H1 (cell line): ENCODE measurements around the gene ARHGEF16. TPM values are rescaled to one million over a fixed set of nuclear protein-coding genes. Genes with fewer than 3 reads are reported as not detected.

Experiments used
- ASH2L ChIP-seq: fragments of 200-600, 300-600 bp; sonication (generic); IDR thresholded peaks from one replicate; pipeline ENCODE4 v1.7.1; 2017; ENCODE audit warnings: low read length
- KDM4A ChIP-seq: IDR thresholded peaks from one replicate; pipeline ENCODE4 v1.7.1; 2012; ENCODE audit warnings: low read depth, mild to moderate bottlenecking, moderate library complexity, low read length, inconsistent platforms; ENCODE audit not compliant: severe bottlenecking
- NRF1 ChIP-seq: IDR thresholded peaks from 2 replicates; pipeline ENCODE4 v1.6.1; 2011; ENCODE audit warnings: mild to moderate bottlenecking, low read depth, low read length, improper control_type of control experiment
- RAD21 ChIP-seq, 2 experiments: IDR thresholded peaks in 1 of 2; conservative IDR thresholded peaks in 1 of 2; 2 replicates each; pipeline ENCODE4 v1.6.1; 2011; ENCODE audit warnings: low read depth in 2 of 2, low read length in 2 of 2, improper control_type of control experiment in 1 of 2, inconsistent platforms in 1 of 2, mild to moderate bottlenecking in 1 of 2, moderate library complexity in 1 of 2
- SIRT6 ChIP-seq: IDR thresholded peaks from one replicate; pipeline ENCODE4 v1.7.1; 2012; ENCODE audit warnings: low read length, inconsistent platforms
- SUZ12 ChIP-seq: fragments of 200-600 bp; sonication (generic); IDR thresholded peaks from 2 replicates; pipeline ENCODE4 v1.6.1; 2012; ENCODE audit warnings: mild to moderate bottlenecking, inconsistent platforms, low read length, moderate library complexity, mixed read lengths
- TBP ChIP-seq: IDR thresholded peaks from 2 replicates; pipeline ENCODE4 v1.6.1; 2011; ENCODE audit warnings: low read depth, low read length, improper control_type of control experiment
- polyA plus RNA-seq, 7 experiments: library from polyadenylated mRNA; depleted of rRNA in 3 of 7; stranded (reverse) in 5 of 7; unstranded in 2 of 7; fragments of >200 nt in 5 of 7; fragments of 200-250 nt in 2 of 7; gene quantifications; 1 replicate in 5 of 7; 2 replicates in 1 of 7; 4 replicates in 1 of 7; pipeline versions ENCODE4 v1.2.1 to v1.2.3, GENCODE V29; 2011 to 2013; ENCODE audit warnings: missing spikeins in 2 of 7, mixed read lengths in 2 of 7
- total RNA-seq: library from RNA; stranded (reverse); fragmentation: NEBNext Ultra II Directional; extraction: Animal tissue kit (Norgen Biotek cat#: 25700); gene quantifications from 2 replicates; pipeline ENCODE4 v1.2.1, GENCODE V29; 2021

Gene ARHGEF16
- total and polyA plus RNA-seq, 2 of the 8 experiments (the other 6 are each of a cell fraction or from before 2014, with no cell fraction given) = 18.3 to 20.7 TPM

DNA sequence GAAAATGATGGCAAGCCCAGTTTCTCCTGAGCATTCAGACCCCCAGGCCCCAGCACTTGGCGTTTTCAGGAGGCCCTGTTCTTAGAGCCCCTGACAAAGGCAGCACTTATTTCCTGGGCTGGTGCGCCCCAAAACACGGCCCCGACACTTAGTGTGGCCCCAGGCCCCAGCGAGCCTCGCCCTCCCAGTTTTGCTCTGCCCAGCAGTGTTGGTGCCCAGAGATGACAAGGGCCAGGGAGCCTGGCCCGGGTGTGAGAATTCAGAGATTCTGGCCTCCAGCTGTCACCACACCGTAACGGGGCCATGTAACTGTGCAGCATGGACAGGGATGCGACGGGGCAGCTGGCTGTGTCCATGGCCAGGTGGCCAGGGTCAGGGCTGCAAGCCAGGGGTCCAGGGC lies 18.0 kb upstream of the ARHGEF16 start (continued):
- TF ChIP-seq RAD21 (IDR thresholded peaks at IDR 0.05 in 1 of 2, conservative IDR thresholded peaks at IDR 0.05 in 1 of 2; ENCODE audit: low read depth in 2 of 2, low read length in 2 of 2) = no peak
- TF ChIP-seq TBP = no peak
- TF ChIP-seq KDM4A = no peak
- no peak for TF ChIP-seq SIRT6
- TF ChIP-seq SUZ12 = no peak
- no peak for TF ChIP-seq ASH2L
- TF ChIP-seq NRF1 = no peak
